Spleen (tissue), 7 donors: ENCODE data around the gene CLDN6.

ENCODE experiments used
- POLR2A ChIP-seq, 3 donors: fragments of 450-650 bp; IDR thresholded peaks; one replicate each; pipeline ENCODE4 v1.5.1; 2017; ENCODE audit warnings: antibody characterized with exemption in 3 of 3, mild to moderate bottlenecking in 1 of 3
- POLR2AphosphoS5 ChIP-seq, 3 donors: sonication (generic); formaldehyde crosslinking; IDR thresholded peaks; one replicate each; pipeline ENCODE4 v1.5.1; 2017; ENCODE audit warnings: antibody characterized with exemption in 3 of 3
- TF ChIP-seq, protein P1 (sequence below), 11 experiments: fragments of 200-600 bp in 7 of 11; fragments of 450-650 bp in 4 of 11; sonication (generic) in 4 of 11; IDR thresholded peaks in 8 of 11; conservative IDR thresholded peaks in 3 of 11; 1 replicate in 7 of 11; 2 replicates in 4 of 11; pipeline versions ENCODE4 v1.4.0 to v1.8.0; 2016 to 2021; ENCODE audit warnings: antibody characterized with exemption in 11 of 11, inconsistent platforms in 4 of 11, mild to moderate bottlenecking in 1 of 11
- donor health status: DM: no; HTN: no; CAD: no; lungs with moderate emphysema.
- donor health status: DM: no; HTN: no; CAD: no.
- donor health status: DM: no; HTN: no; CAD: no.

GRCh38 chr16:3047387-3047720 is 29.4 kb upstream of the CLDN6 start:
- no peak for TF ChIP-seq POLR2A (IDR thresholded peaks at IDR 0.05)
- TF ChIP-seq, protein P1, sequence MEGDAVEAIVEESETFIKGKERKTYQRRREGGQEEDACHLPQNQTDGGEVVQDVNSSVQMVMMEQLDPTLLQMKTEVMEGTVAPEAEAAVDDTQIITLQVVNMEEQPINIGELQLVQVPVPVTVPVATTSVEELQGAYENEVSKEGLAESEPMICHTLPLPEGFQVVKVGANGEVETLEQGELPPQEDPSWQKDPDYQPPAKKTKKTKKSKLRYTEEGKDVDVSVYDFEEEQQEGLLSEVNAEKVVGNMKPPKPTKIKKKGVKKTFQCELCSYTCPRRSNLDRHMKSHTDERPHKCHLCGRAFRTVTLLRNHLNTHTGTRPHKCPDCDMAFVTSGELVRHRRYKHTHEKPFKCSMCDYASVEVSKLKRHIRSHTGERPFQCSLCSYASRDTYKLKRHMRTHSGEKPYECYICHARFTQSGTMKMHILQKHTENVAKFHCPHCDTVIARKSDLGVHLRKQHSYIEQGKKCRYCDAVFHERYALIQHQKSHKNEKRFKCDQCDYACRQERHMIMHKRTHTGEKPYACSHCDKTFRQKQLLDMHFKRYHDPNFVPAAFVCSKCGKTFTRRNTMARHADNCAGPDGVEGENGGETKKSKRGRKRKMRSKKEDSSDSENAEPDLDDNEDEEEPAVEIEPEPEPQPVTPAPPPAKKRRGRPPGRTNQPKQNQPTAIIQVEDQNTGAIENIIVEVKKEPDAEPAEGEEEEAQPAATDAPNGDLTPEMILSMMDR (IDR thresholded peaks at IDR 0.05 in 8 of 11, conservative IDR thresholded peaks at IDR 0.05 in 3 of 11) = no peak
- peak in 1 of 3 donors; percentile 64 for TF ChIP-seq POLR2AphosphoS5 (IDR thresholded peaks at IDR 0.05)
